Epithelial cell of proximal tubule (primary cell): ENCODE results near the gene FOXC2. TPM values are rescaled to one million over a fixed set of nuclear protein-coding genes. Genes with fewer than 3 reads are reported as not detected.

Experiments
- DNase-seq: peaks from one replicate; pipeline ENCODE4 v3.0.0-alpha.2; 2011; ENCODE audit warnings: low read depth
- H3K4me3 ChIP-seq: 2 replicates; pipeline ENCODE4 v1.5.1; 2011; ENCODE audit warnings: low read depth, mild to moderate bottlenecking, low read length
- total RNA-seq: library from RNA; depleted of rRNA; stranded (reverse); fragments of >200 nt; gene quantifications from 2 replicates; pipeline ENCODE4 v1.2.3, GENCODE V29; 2015
- TF ChIP-seq, protein P1 (sequence below): conservative IDR thresholded peaks from 2 replicates; pipeline ENCODE4 v1.5.1; 2012; ENCODE audit warnings: low read depth, mild to moderate bottlenecking, low read length

FOXC2 gene
- total RNA-seq, 1 donor from 2014 or later, result 26.5 TPM

DNA sequence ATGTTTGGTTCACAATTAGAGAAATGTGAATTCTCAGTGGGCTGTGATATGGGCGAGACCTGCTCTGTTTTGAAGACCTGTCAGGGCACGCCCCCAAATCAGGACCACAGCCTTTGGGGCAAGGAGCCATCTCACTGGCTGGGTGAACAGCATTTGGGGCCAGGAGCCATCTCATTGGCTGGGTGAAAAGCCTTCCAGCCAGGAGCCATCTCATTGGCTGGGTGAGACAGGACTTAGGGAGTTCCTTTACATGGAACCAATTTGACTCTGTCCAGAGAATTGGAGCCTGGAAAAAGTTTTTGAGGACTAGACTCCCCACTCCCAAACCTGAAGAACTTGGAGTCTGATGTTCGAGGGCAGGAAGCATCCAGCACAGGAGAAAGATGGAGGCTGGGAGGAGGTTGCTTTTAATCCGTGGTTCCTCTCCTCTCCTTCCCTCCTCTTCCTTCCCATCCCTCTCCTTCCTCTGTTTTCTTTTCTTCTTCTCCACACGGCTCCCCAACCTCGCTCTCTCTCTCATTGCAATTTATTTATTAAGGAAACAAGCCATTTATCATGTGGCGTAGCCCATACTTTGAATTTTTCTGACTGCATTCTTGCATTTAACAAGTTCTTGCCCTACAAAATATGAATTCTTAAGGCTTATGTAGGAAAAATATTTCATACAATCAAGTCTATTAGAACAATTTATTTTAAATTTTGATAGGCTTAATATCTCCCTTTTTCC is 31.4 kb downstream of the FOXC2 start:
- no peak overlapping the region for H3K4me3 ChIP-seq
- no peak for DNase-seq
- TF ChIP-seq, protein P1, sequence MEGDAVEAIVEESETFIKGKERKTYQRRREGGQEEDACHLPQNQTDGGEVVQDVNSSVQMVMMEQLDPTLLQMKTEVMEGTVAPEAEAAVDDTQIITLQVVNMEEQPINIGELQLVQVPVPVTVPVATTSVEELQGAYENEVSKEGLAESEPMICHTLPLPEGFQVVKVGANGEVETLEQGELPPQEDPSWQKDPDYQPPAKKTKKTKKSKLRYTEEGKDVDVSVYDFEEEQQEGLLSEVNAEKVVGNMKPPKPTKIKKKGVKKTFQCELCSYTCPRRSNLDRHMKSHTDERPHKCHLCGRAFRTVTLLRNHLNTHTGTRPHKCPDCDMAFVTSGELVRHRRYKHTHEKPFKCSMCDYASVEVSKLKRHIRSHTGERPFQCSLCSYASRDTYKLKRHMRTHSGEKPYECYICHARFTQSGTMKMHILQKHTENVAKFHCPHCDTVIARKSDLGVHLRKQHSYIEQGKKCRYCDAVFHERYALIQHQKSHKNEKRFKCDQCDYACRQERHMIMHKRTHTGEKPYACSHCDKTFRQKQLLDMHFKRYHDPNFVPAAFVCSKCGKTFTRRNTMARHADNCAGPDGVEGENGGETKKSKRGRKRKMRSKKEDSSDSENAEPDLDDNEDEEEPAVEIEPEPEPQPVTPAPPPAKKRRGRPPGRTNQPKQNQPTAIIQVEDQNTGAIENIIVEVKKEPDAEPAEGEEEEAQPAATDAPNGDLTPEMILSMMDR, result no peak

DNA sequence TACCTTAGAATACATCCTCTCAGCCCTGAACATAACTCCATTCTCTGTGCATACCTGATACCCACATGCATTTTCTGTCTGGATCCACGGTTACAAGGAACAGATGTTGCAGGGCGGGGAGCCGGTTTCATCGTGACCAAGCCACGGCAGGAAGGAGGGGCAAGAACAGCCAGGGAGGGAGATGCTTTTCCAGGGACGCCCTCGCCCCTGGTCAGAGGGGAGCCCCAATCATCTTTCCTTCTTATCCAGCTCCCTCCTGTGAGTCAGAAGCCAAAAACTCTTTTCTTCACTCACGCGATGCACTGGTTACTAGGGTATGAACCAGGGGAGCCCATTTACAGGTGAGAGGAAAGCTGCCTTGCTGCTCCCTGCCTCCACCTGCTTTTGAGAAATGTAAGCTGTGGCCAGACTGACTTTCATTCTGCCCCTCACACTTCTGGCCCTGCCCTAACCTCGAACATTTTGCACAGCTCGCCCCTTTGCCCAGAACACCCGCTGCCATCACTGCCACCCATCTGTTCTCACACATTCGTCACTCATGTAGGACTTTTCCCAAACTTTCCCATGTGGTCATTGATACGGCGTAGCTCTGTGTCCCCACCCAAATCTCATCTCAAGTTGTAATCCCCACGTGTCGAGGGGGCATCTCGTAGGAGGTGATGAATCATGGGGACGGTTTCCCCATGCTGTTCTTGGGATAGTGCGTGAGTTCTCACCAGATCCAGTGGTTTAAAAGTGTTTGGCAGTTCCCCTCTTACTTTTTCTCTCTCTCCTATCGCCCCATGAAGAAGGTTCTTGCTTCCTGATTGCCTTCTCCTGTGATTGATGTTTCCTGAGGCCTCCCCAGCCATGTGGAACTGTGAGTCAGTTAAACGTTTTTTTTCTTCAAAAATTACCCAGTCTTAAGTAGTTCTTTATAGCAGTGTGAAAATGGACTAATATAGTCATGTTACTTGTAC is 32.3 kb downstream of the FOXC2 start:
- H3K4me3 ChIP-seq, result no peak overlapping the region
- TF ChIP-seq, protein P1, result no peak
- no peak for DNase-seq

DNA sequence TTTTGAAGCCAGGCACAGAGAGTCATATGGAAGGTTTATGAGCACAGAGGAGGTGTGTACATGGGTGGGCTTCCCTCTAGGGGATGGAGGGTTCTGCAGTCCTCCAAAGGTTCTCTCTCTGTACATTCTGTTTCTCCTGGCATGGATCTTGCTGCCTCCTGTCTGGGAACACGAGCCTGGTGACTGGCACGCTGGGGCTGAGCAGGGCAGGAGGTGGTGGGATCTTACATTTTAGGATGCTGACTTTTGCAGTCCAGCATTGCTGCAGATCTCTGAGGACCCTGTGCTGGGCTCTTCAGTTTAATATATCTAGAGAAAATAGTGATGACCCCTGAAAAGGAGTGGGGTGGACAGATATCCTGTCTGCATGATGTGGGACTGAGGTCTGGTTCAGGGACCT is 34.7 kb downstream of the FOXC2 start:
- no peak overlapping the region for H3K4me3 ChIP-seq
- no peak for DNase-seq
- TF ChIP-seq, protein P1, result no peak

DNA sequence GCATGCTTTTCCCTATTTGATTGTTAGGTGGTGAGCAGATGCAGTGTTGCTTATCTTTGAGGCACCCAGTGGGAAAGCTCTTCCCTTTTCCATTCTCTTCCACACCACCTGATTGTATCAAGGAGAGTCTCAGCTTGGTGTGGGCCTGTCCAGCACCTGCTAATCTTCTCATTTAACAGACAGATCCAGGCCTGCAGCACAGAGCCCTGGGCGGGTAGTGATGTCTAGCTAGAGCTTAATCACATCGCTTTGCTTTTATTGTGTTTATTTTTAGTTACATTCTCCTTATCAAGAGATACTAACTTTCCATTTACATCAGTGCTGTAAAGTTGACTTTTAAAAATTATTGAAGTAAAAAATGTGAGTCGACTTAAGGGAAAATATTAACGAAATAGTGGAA is 35.9 kb downstream of the FOXC2 start:
- no peak for DNase-seq
- no peak overlapping the region for H3K4me3 ChIP-seq
- TF ChIP-seq, protein P1, result no peak

DNA sequence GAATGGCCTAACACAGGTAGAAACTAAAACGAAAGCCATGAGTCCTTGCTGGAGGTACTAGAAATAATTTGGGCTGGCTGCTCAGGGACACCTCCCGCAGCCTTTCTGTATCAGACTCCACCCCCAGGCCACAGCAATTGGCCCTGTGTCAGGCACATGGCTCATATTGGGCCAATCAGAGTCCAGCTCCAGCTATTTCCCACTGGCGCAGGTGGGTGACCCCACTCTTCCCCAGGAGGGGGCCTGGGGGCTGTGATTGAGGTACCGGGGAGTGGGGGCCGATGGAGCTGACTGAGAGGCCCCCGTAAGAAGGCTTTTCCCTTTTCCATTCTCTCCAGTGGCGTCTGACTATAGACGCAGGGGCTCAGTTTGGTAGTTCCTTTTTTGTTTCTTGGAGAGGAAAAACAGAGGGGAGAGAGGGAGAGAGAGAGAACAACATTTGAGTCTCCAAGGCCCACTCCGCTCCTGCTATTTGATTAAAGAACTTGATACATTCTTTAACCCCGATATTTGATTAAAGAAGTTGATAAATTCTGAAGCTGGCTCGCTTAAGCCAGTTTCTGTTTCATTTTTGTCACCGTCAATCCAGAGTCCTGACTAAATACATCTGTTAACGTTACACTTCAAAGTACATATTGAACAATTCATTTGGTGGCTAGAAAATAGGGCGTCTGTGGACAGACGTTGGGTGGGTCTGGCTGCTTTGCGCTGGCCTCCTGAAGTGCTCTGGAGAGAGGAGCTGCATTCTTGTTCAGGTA is 38.0 kb downstream of the FOXC2 start:
- no peak overlapping the region for H3K4me3 ChIP-seq
- TF ChIP-seq, protein P1, result no peak
- DNase-seq, result no peak

DNA sequence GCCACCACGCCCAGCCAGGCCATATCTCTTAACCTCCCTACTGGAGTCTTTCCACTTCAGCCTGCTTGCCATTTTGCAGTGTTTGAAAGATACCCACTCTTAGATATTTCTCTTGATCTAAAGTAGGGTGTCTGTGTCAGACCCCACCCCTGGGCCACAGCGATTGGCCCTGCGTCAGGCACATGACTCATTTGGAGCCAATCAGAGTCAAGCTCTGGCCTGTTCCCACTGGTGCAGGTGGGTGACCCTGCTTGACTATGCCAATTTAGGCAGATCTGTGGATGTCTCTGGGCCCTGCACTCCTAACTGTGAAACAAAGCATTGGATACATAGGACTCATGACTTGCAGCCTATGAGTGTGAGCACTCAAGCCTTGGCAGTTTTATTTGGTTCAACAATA is 39.3 kb downstream of the FOXC2 start:
- H3K4me3 ChIP-seq, result no peak overlapping the region
- no peak for DNase-seq
- TF ChIP-seq, protein P1, result no peak
